Epidermal melanocyte (primary cell): ENCODE results near the gene MCM10.

Experiments used
- DNase-seq: peaks from one replicate; pipeline ENCODE4 v3.0.0; 2011; ENCODE audit warnings: low spot score; ENCODE audit not compliant: insufficient read length

Gene MCM10

DNA sequence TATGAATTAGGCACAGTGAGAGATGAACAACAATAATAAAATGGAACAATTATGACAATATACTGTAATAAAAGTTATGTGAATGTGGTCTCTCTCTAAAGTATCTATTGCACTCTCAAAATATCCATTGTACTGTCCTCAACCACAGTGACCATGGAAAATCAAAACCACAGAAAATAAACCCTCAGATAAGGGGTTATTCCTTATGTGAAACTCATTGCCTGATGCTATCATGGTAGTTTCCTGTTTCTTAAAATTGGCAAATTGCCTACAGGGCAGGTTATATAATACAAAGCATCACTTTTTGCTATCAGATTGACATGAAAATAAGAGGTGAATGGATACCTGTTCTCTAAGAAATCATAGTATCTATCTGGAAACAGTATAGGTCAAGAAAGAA lies 3.8 kb downstream of the MCM10 start:
- DNase-seq = no peak

GRCh38 chr10:13167568-13167967 lies 6.2 kb downstream of the MCM10 start:
- no peak for DNase-seq

DNA sequence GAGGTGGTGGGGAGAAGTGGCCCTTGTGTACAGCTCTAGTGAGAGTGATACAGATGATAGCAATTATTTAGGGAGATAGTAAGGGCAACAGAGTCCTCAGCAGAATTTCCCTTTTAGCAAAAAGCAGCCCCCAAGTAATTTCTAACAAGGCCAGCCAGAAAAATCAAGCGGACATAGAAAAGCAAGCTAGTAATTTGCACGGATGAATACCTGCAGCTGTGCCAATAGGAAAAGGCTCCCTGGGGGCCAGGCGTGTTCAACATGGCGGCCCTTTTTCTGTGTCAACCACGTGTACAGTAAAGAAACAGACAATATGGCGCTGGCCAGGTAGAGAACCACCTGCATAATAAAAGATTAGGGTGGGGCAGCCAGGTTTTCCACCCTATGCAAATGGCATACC lies 7.4 kb downstream of the MCM10 start:
- DNase-seq = no peak

GRCh38 chr10:13173616-13174015 lies 12.3 kb downstream of the MCM10 start:
- no peak for DNase-seq

GRCh38 chr10:13180788-13181187 lies 19.4 kb downstream of the MCM10 start:
- no peak for DNase-seq

GRCh38 chr10:13182424-13182823 lies 21.1 kb downstream of the MCM10 start:
- DNase-seq = no peak

DNA sequence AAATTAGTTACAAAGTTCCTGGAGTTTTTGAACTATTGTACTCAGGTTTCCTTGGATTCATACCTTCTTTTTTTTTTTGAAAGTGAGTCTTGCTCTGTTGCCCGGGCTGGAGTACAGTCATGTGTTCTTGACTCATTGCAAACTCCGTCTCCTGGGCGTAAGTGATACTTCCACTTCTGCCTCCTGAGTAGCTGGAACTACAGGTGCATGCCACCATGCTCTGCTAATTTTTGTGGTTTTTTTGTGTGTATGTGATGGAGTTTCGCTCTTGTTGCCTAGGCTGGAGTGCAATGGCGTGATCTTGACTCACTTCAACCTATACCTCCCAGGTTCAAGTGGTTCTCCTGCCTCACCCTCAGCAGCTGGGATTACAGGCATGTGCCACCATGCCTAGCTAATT lies 22.3 kb downstream of the MCM10 start:
- no peak for DNase-seq

GRCh38 chr10:13184276-13184675 lies 22.9 kb downstream of the MCM10 start:
- DNase-seq = no peak

DNA sequence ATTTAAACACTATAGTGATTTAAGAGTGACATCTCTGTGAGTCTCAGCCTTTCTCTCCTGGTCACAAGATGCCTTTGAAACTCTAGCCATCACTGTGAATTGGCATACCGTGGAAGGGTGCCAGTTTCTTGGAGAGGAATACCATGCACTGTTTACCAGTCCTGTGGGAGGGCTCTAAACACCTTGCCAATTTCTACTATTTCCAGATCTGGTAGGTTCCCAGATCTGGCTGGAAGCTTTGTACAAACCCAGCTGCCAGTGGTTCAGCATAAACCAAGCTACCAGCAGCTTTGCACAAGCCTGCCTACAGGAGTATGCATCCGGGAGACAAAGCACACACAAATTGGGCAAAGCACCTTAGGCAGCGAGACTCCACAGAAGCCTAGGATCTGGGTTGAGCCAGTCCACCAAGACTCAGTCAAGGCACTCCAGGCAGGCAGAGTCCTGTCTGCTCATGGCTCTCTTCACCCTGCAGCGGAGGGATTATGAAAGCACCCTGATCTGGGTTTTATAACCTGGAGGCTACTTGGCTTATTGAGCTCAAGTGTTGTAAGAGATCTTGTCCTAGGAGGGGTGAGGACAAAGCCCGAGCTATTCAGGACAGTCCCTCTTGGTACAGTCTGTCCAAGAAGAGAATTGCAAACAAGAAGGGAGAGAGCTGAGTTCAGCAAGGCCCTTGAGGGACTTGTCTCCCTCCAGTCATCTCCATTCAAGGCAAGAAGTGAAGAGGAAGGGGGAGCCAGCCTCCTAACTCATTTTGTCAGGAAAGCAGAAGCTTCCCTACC lies 23.6 kb downstream of the MCM10 start:
- no peak for DNase-seq

DNA sequence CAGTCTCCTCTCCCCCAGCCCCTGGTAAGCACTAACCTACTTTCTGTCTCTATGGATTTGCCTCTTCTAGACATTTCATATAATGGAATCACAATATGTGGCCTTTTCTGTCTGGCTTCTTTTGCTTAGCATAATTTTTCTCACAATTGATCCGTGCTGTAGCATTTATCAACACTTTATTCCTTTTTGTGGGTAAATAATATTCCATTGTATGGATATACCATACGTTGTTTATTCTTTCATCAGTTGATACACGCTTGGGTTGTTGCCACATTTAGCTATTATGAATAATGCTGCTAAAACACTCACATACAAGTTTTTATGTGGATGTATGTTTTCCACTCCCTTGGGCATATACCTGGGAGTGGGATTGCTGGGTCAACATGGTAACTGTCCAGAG lies 25.8 kb downstream of the MCM10 start:
- no peak for DNase-seq

DNA sequence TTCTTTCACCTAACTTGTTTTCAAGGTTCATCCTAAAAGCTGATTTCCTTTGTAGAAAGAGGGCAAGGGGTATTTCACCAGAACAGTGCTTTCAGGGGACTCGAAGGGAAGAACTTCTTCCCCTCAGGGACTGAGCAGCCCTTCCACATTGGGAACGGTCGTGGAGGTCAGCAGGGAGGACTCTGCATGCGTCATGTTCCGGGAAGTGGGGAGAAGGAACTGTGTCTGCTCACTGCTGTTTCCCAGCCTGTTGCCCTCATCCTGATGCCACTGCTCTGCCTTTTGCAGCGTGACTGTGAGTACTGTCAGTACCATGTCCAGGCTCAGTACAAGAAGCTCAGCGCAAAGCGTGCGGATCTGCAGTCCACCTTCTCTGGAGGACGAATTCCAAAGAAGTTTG lies 27.2 kb downstream of the MCM10 start:
- DNase-seq = no peak

- no peak for DNase-seq
These were observed 28.6 kb downstream of the MCM10 start for GRCh38 chr10:13189961-13190360.

DNA sequence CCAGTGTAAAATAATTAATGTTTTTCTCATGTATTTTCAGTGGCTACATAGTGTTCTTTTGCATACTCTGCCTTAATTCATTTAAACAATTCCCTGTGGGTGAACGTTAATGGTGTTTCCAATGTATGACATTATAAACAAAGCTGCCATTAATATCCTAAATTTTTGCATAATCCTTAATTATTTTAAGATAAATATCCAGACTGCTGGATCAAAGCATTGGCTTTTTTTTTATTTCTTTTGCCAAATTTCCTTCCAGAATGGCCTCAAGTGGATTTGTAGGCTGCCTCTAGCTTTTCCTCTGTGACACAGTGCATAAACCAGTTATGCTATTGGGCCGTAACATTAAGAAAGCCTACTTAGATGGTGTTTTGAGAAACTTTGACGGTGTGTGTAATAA lies 29.5 kb downstream of the MCM10 start:
- DNase-seq = no peak

DNA sequence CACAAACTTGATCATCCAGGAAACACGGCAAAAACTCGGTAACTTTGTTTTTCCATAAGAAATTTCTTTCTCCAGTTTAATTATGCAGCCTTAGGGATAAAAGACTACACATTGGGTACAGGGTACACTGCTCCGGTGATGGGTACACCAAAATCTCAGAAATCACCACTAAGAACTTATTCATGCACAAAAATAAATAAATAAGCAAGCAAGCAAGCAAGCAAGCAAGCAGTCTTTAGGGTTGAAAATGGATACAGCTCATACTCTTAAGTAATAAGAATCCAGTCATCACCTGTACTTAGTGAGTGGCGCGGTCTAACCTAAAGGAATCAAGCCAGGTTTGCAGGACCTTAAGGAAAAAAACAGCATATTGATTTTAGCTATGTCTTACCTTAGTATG lies 30.0 kb downstream of the MCM10 start:
- DNase-seq = no peak

DNA sequence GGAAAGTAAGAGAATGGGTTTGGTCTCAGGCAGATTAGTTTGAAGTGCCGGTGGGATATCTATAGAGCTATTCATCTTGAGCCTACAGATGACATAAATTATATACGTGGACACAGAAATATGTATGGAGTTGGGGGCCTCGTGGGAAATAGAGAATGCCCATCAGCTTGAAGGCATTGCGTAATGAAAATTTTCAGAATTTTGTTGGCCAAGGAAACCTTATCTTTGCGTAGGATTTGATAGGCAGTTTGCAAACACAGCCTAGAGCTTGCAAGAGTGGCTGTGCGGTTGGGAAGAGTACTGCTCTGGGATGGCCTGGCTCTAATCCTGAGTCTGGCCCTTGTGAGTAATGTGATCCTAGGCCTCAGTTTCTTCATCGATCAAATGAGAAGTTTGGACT lies 32.3 kb downstream of the MCM10 start:
- DNase-seq = no peak

DNA sequence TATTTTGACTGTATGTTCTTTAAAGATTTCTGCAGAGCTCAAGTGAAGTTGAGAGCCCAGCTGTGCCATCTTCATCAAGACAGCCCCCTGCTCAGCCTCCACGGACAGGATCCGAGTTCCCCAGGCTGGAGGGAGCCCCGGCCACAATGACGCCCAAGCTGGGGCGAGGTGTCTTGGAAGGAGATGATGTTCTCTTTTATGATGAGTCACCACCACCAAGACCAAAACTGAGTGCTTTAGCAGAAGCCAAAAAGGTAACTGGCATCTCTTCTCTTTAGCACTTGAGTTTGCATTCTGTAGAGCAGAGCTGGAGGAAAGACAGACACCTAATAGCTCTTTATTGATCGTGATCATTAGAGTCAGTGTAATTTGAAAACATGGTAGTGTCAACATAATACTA lies 33.7 kb downstream of the MCM10 start:
- no peak for DNase-seq

DNA sequence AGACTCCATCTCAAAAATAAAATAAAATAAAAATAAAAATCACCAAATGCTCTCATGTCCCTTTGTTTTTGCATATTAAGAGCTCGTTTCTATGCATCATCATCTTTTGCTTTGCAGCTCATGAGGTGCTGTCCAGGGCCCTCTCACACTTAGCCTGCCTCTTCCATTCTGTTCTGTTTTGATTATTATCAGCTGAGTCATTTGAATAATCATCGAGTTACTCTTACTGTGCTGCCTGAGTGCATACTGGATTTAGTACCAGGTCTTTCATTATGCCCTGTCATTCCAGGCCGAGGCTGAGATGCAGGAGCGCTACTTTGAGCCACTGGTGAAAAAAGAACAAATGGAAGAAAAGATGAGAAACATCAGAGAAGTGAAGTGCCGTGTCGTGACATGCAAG lies 39.8 kb downstream of the MCM10 start:
- no peak for DNase-seq

- no peak for DNase-seq
These were observed 44.7 kb downstream of the MCM10 start for GRCh38 chr10:13206091-13206490.

DNA sequence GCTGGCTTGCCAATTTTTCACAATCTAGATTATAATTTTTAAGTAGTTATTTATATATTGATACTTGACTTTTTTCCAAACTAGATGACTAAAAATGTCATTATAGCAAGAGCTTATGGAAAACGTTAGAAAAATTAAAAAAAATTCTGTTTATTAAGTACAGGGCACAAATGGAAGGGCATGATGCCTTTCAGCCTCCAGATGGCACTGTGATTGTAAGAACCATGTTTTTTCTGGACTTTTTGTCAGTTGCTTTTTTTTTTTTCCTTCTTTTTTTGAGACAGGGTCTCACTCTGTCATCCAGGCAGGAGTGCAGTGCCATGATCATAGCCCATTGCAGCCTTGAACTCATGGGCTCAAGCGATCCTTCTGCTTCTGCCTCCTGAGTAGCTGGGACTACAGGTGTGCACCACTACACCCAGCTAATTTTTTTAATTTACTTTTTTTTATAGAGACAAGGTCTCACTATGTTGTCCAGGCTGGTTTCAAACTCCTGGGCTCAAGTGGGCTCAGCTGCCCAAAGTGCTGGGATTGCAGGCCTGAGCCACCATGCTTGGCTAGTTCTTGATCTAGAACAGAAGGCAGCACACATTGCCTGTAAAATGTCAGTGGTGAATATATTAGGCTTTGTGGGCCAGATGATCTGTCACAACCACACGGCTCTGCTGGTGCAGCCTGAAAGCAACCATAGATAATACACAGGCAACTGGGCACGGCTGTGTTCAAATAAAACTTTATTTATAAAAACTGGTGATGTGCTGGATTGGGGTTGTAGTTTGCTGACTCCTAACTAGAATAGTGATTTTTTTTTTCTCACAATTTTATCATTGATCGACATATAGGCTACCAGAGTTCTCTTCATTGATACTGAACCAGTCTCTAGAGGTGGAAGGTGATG lies 45.4 kb downstream of the MCM10 start:
- DNase-seq = no peak

GRCh38 chr10:13213163-13213562 lies 51.8 kb downstream of the MCM10 start:
- no peak for DNase-seq

DNA sequence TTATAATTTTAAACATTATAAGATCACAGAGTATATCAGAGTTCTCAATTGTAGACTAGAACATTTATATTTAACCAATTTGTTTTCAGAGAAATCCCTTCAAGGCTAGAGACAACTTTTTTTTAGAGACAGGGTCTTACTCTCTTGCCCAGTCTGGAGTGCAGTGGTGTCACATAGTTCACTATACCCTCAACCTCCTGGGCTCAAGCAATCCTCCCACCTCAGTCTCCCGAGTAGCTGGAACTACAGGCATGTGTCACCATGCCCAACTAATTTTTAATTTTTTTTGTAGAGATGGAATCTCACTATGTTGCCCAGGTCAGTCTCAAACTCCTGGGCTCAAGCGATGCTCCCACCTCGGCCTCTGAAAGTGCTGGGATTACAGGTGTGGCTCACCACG lies 57.5 kb downstream of the MCM10 start:
- no peak for DNase-seq
